WERI-Rb-1 (cell line): ENCODE results near the gene PHC2.

ENCODE experiments used
- DNase-seq: peaks from one replicate; pipeline ENCODE4 v3.0.0-alpha.2; 2020
- H3K27ac ChIP-seq: fragments of 250-450 bp; sonication (Bioruptor Pico); 2 replicates; pipeline ENCODE4 v1.5.1; 2020; ENCODE audit warnings: mild to moderate bottlenecking, moderate library complexity
- H3K27me3 ChIP-seq: fragments of 250-450 bp; sonication (Bioruptor Pico); 2 replicates; pipeline ENCODE4 v1.5.1; 2021; ENCODE audit warnings: mild to moderate bottlenecking, low read depth, moderate library complexity; ENCODE audit not compliant: insufficient read depth, severe bottlenecking
- H3K36me3 ChIP-seq: fragments of 250-450 bp; sonication (Bioruptor Pico); 2 replicates; pipeline ENCODE4 v1.5.1; 2020; ENCODE audit warnings: mild to moderate bottlenecking, moderate library complexity
- H3K4me3 ChIP-seq: 2 replicates; pipeline ENCODE4 v1.5.1; 2011; ENCODE audit warnings: low read depth, mild to moderate bottlenecking, control low read depth, low read length
- H3K9me3 ChIP-seq: fragments of 250-450 bp; sonication (Bioruptor Pico); 2 replicates; pipeline ENCODE4 v1.5.1; 2021; ENCODE audit warnings: mild to moderate bottlenecking, moderate library complexity; ENCODE audit not compliant: severe bottlenecking
- TF ChIP-seq, protein P1 (sequence below): IDR thresholded peaks from 2 replicates; pipeline ENCODE4 v1.5.1; 2011; ENCODE audit warnings: low read depth, mild to moderate bottlenecking, control low read depth, inconsistent platforms, low read length

PHC2 gene

GRCh38 chr1:33400153-33400911, 30.6 kb downstream of the PHC2 start:
- Histone ChIP-seq H3K36me3 (no peaks in the 10 kb centered on the region), H3K27me3 (no peaks in the 10 kb centered on the region), H3K4me3 (no peak overlapping the region), H3K9me3 (no peaks in the 10 kb centered on the region), H3K27ac (no peak overlapping the region)
- no peak for DNase-seq
- TF ChIP-seq, protein P1, sequence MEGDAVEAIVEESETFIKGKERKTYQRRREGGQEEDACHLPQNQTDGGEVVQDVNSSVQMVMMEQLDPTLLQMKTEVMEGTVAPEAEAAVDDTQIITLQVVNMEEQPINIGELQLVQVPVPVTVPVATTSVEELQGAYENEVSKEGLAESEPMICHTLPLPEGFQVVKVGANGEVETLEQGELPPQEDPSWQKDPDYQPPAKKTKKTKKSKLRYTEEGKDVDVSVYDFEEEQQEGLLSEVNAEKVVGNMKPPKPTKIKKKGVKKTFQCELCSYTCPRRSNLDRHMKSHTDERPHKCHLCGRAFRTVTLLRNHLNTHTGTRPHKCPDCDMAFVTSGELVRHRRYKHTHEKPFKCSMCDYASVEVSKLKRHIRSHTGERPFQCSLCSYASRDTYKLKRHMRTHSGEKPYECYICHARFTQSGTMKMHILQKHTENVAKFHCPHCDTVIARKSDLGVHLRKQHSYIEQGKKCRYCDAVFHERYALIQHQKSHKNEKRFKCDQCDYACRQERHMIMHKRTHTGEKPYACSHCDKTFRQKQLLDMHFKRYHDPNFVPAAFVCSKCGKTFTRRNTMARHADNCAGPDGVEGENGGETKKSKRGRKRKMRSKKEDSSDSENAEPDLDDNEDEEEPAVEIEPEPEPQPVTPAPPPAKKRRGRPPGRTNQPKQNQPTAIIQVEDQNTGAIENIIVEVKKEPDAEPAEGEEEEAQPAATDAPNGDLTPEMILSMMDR: no peak

- DNase-seq: no peak
- TF ChIP-seq, protein P1: no peak
- Histone ChIP-seq H3K4me3 (no peak overlapping the region), H3K36me3 (no peaks in the 10 kb centered on the region), H3K27me3 (no peaks in the 10 kb centered on the region), H3K9me3 (no peaks in the 10 kb centered on the region), H3K27ac (no peak overlapping the region)
Measured at GRCh38 chr1:33399375-33399774, 31.5 kb downstream of the PHC2 start.

GRCh38 chr1:33397994-33398393, 32.9 kb downstream of the PHC2 start:
- TF ChIP-seq, protein P1: no peak
- no peaks in the 10 kb centered on the region for H3K9me3 ChIP-seq
- no peak overlapping the region for H3K4me3 ChIP-seq
- no peaks in the 10 kb centered on the region for H3K36me3 ChIP-seq
- DNase-seq: no peak
- no peak overlapping the region for H3K27ac ChIP-seq
- H3K27me3 ChIP-seq: no peaks in the 10 kb centered on the region

DNA sequence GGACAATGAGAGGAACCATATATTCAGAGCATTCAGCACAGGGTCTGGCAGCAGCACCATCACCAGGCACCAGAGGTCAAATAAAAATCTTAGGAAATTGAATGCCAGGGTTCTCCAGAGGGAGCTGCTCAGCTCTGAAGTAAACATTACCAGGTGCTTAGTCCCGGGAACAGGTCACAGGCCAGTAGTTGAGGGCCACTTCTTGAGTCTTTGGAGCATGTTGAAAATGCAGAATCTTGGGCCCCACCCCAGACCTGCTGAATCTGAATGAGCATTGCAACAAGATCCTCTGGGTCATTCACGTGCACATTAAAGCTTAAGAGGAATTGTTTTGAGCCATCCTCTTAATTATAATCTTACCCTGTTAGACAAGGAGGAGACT, 33.8 kb downstream of the PHC2 start:
- DNase-seq: no peak
- Histone ChIP-seq H3K9me3 (no peaks in the 10 kb centered on the region), H3K27me3 (no peaks in the 10 kb centered on the region), H3K27ac (no peak overlapping the region), H3K36me3 (no peaks in the 10 kb centered on the region), H3K4me3 (no peak overlapping the region)
- TF ChIP-seq, protein P1: no peak

DNA sequence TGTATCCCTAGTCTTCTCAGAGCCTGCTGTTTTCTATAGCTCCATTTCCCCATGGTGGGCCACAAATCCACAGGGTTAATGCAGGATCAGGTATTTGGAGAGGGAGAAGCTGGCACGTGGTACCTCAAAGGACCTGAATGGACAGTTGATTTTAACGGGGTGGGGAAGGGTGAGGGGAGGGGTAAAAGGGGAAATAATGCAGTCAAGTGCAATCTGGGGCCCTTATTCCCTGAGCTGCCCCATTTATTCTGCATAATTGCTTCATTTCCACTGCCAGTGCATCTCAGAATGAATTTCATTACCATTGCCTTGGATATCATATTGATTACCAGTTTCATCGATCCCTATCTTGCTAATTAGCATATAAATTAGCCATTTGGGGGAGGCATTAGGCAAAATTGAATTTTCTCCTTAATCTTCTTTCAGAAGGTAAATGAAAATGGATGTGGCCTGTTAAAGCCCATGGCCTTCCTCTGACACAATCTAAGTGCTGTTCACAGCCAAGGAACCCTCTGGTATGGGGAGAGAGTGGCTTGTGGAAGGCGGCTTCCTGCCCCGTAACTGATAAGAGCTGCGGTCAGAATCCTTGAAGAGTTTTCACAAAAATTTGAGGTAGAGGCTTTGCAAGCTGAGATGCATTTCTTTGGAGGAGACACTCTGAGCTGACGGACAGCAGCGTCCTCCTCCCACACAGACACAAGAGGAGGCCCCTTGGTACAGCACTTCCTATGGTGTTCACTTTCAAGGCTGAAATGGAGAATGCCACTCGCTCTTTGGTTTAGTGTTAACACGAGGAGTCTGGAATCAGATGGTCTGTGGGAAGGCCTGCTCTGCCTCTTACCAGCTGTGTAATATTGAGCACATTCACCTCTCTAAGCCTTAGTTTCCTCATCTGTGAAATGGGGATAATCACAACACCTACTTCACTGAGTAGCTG, 34.4 kb downstream of the PHC2 start:
- no peak for DNase-seq
- Histone ChIP-seq H3K9me3 (no peaks in the 10 kb centered on the region), H3K27me3 (no peaks in the 10 kb centered on the region), H3K4me3 (no peak overlapping the region), H3K36me3 (no peaks in the 10 kb centered on the region), H3K27ac (no peak overlapping the region)
- TF ChIP-seq, protein P1: no peak
